Bronchial epithelial cell (primary cell): ENCODE data around the gene CGNL1. TPM values are rescaled to one million over a fixed set of nuclear protein-coding genes. Genes with fewer than 3 reads are reported as not detected.

Experiments
- DNase-seq: peaks from one replicate; pipeline ENCODE4 v3.0.0-alpha.2; 2010; ENCODE audit warnings: low read depth
- FAIRE-seq: peaks from 2 replicates; lab custom pipeline; 2011; peaks lifted over from hg19 to GRCh38; lab: Jason Lieb, UNC
- H3K27me3 ChIP-seq: 2 replicates; pipeline ENCODE4 v1.5.1; 2011; ENCODE audit warnings: low read length; ENCODE audit not compliant: control insufficient read depth, insufficient read depth
- H3K36me3 ChIP-seq: 2 replicates; pipeline ENCODE4 v1.5.1; 2011; ENCODE audit warnings: low read length; ENCODE audit not compliant: control insufficient read depth, insufficient read depth
- H3K4me3 ChIP-seq: 2 replicates; pipeline ENCODE4 v1.5.1; 2011; ENCODE audit warnings: mild to moderate bottlenecking, low read depth, low read length, control low read depth
- total RNA-seq: library from RNA; depleted of rRNA; stranded (reverse); fragments of >200 nt; gene quantifications from 2 replicates; pipeline ENCODE4 v1.2.1, GENCODE V29; 2014
- TF ChIP-seq, protein P1 (sequence below): IDR thresholded peaks from 2 replicates; pipeline ENCODE4 v1.5.1; 2011; ENCODE audit warnings: mild to moderate bottlenecking, moderate library complexity, low read length, control low read depth, inconsistent platforms; ENCODE audit not compliant: insufficient read depth, severe bottlenecking

Gene CGNL1
- total RNA-seq, 1 donor from 2014 or later: 0.53 TPM

DNA sequence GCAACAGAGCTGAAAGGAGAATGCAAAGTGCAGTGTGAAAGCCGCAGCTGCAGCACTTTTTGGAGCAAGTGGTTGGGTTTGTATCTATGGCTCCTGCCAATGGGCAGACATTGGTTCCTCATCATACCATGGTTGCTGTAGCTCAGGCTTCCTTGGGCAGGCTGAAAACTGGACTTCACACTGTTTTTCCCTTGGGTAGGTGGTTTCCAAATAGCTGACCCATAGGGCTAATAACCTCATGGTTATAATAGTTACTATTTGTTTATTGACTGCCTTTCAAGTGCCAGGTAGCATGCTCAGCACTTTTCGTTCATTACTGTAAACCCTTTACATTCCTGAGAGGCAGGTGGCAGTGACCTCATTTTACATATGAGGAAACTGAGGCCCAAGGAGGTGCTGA, 4.5 kb downstream of the CGNL1 start:
- FAIRE-seq (no peak), DNase-seq (no peak)
- Histone ChIP-seq H3K27me3 (peaks cover 3% of the 10 kb centered on the region), H3K36me3 (no peaks in the 10 kb centered on the region), H3K4me3 (no peak overlapping the region)
- TF ChIP-seq, protein P1, sequence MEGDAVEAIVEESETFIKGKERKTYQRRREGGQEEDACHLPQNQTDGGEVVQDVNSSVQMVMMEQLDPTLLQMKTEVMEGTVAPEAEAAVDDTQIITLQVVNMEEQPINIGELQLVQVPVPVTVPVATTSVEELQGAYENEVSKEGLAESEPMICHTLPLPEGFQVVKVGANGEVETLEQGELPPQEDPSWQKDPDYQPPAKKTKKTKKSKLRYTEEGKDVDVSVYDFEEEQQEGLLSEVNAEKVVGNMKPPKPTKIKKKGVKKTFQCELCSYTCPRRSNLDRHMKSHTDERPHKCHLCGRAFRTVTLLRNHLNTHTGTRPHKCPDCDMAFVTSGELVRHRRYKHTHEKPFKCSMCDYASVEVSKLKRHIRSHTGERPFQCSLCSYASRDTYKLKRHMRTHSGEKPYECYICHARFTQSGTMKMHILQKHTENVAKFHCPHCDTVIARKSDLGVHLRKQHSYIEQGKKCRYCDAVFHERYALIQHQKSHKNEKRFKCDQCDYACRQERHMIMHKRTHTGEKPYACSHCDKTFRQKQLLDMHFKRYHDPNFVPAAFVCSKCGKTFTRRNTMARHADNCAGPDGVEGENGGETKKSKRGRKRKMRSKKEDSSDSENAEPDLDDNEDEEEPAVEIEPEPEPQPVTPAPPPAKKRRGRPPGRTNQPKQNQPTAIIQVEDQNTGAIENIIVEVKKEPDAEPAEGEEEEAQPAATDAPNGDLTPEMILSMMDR: no peak

DNA sequence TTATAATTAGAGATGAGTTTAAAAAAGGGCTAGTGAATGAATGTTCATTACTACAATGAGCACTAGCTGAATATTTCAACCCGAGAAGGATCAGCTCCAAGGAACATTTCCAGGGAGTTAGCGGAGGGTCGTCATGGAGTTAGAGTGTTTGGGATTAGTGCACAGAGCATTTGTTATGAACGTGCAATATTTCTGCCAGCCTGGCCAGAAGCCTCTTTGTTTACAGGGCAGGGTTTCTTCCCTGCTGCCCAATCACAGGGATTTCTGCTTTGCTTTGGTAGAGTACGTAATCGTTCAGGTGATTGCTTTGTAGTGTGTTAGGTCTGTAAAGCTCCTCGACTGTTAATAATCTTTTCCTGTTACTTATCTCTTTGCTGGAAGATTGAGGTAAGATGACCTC, 5.9 kb downstream of the CGNL1 start:
- FAIRE-seq: no peak
- Histone ChIP-seq H3K27me3 (no peaks in the 10 kb centered on the region), H3K36me3 (no peaks in the 10 kb centered on the region), H3K4me3 (no peak overlapping the region)
- TF ChIP-seq, protein P1: no peak
- DNase-seq: no peak

DNA sequence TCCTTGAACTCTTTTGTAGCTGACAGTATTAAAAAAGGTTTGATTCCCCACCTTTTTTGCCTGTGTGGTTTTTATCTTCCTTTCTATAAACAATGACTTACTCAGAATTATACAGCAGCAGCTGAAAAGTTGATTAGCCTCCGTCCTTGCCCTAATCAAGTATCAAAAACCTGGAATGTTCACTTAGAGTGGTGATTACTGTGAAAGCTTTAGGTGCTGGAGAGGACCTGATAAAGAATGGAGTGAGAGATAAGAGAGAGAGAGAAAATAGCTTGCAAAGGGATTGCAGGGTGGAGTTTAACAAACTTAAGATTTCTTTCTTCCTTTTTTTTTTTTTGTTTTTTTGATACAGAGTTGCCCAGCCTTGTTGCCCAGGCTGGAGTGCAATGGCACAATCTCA, 6.7 kb downstream of the CGNL1 start:
- DNase-seq (no peak), FAIRE-seq (no peak)
- TF ChIP-seq, protein P1: no peak
- no peak overlapping the region for H3K4me3 ChIP-seq
- H3K27me3 ChIP-seq: no peaks in the 10 kb centered on the region
- H3K36me3 ChIP-seq: no peaks in the 10 kb centered on the region

DNA sequence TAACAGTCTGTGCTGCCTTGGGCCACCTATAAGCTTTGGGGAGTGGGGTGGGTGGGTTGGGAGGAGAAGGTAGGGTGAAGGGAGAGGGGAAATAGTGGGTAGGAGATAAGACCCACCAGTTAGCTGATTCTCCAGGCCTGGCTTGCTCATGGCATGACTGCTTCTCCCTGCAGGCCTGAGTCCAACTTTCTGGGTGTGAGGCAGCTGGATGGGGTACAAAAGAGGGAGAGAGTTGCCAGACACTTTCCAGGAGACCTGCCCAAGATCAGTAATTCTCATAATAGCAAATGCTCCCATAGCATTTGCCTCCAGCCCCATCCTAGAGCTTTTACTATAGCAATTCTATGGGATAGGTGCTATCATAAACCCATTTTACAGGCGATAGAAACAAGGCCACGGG, 7.7 kb downstream of the CGNL1 start:
- TF ChIP-seq, protein P1: no peak

DNA sequence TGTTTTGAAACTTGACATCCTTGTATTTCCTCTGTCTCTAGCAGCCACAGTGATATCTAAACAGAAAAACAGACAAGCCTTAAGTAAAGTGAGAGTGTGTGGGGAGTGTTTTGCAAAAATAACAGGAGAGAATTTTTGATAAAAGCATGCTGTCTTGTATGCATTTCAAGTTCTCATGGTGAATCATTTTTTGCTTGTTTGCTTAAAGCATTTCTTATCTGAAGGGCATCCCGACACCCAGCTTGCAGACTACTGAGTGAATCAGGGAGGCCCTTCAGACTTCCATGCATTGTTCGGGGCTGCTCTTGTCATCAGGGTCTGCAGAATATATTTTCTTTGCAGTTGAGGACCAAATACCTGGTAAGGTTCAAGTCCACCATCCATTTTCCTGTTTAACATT, 8.5 kb downstream of the CGNL1 start:
- FAIRE-seq (no peak), DNase-seq (peak; percentile 29)
- no peaks in the 10 kb centered on the region for H3K36me3 ChIP-seq
- H3K27me3 ChIP-seq: no peaks in the 10 kb centered on the region
- no peak overlapping the region for H3K4me3 ChIP-seq
- TF ChIP-seq, protein P1: no peak

More for the DNA sequence above, 7.7 kb downstream of the CGNL1 start:
- Histone ChIP-seq H3K36me3 (no peaks in the 10 kb centered on the region), H3K4me3 (no peak overlapping the region), H3K27me3 (no peaks in the 10 kb centered on the region)
- DNase-seq (no peak), FAIRE-seq (no peak)

DNA sequence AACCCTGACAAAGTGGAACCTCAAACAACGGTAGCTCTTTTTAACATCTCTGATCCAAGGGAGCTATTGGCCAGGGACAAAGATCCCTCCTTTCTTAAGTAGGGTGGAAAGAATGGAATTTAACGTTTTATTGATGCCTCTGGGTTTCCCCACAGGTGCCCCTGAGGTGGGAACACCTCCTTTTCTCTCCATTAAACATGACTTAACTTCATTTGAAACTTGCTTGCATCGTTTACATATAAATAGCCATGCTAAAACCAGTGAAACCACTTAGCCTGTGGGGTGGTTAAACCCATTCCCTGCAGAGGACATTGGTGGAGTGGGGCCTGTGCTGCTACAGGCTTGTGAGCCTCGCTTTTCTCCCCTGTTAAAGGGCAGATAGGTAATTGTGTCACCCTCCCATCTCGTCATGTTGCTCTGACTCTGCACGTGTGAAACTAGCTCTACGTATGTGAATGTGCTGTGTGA, 9.7 kb downstream of the CGNL1 start:
- Histone ChIP-seq H3K27me3 (no peaks in the 10 kb centered on the region), H3K4me3 (no peak overlapping the region), H3K36me3 (no peaks in the 10 kb centered on the region)
- no peak for FAIRE-seq
- TF ChIP-seq, protein P1: no peak
- DNase-seq: no peak
